HCT116 (cell line): ENCODE results near the gene GRIK1. TPM values are rescaled to one million over a fixed set of nuclear protein-coding genes. Genes with fewer than 3 reads are reported as not detected.

Experiments
- ATAC-seq: fragments of 200-7000 bp; cut with Tn5 transposase; 2 replicates; pipeline ENCODE4 v1.9.1; 2020; ENCODE audit warnings: mild to moderate bottlenecking, moderate library complexity
- BruUV-seq: library from RNA; stranded (reverse); fragments of 400-500 nt; replicated peaks from 2 replicates; lab custom pipeline; 2021; lab: Mats Ljungman, UMichigan
- CTCF ChIA-PET: fragments of 300-600 bp; sonication (Branson Sonifier 250); formaldehyde crosslinking; loops from one replicate; lab custom pipeline; 2021; ENCODE audit warnings: antibody characterized with exemption; lab: Charles Lee
- POLR2A ChIA-PET: fragments of 300-600, 350-600 bp; sonication (Branson Sonifier 250); formaldehyde crosslinking; loops from one replicate; lab custom pipeline; 2021; ENCODE audit warnings: antibody characterized with exemption; lab: Charles Lee
- RAD21 ChIA-PET, 2 experiments: fragments of 300-600 bp; sonication (Branson Sonifier 250); formaldehyde crosslinking; loops; one replicate each; lab custom pipeline; 2023; ENCODE audit warnings: low total read pairs in 2 of 2; ENCODE audit not compliant: uncharacterized antibody in 2 of 2, unreplicated experiment in 2 of 2, low non-redundant PET in 1 of 2; lab: Charles Lee
- DNase-seq: peaks from one replicate; pipeline ENCODE4 v3.0.0-alpha.2; 2010; ENCODE audit warnings: low read depth, low spot score
- H2AFZ ChIP-seq: fragments of 200-600 bp; shearing (Covaris generic), sonication (generic); 2 replicates; pipeline ENCODE4 v1.6.1; 2017; ENCODE audit warnings: low read depth, mixed run types, mixed read lengths, antibody characterized with exemption, low read length; ENCODE audit not compliant: poor library complexity, severe bottlenecking
- H3K27ac ChIP-seq: 2 replicates; pipeline ENCODE4 v1.5.1; 2012; ENCODE audit warnings: low read depth, low read length
- H3K27me3 ChIP-seq: fragments of 200-600 bp; sonication (generic); 2 replicates; pipeline ENCODE4 v1.6.1; 2016; ENCODE audit warnings: mixed run types, low read length, mixed read lengths; ENCODE audit not compliant: insufficient read depth
- H3K36me3 ChIP-seq, 2 experiments: fragments of 200-500 bp in 1 of 2; fragments of 200-600 bp in 1 of 2; sonication (Bioruptor generic) in 1 of 2; sonication (generic) in 1 of 2; 2 replicates each; pipeline versions ENCODE4 v1.5.1 to v1.6.1; 2014 to 2016; ENCODE audit warnings: low read length in 2 of 2, inconsistent platforms in 1 of 2, mixed read lengths in 1 of 2, mixed run types in 1 of 2; ENCODE audit not compliant: insufficient read depth in 2 of 2, control insufficient read depth in 1 of 2
- H3K4me1 ChIP-seq, 2 experiments: fragments of 200-600 bp in 1 of 2; sonication (generic) in 1 of 2; 2 replicates each; pipeline versions ENCODE4 v1.5.1 to v1.6.1; 2012 to 2017; ENCODE audit warnings: low read length in 2 of 2, inconsistent platforms in 1 of 2, mild to moderate bottlenecking in 1 of 2, mixed read lengths in 1 of 2, mixed run types in 1 of 2, moderate library complexity in 1 of 2; ENCODE audit not compliant: insufficient read depth in 2 of 2, control insufficient read depth in 1 of 2
- H3K4me2 ChIP-seq: fragments of 200-600 bp; sonication (generic); 2 replicates; pipeline ENCODE4 v1.6.1; 2017; ENCODE audit warnings: mixed run types, low read length, mixed read lengths
- H3K4me3 ChIP-seq, 2 experiments: fragments of 200-600 bp in 1 of 2; sonication (generic) in 1 of 2; replicated peaks in 1 of 2; 2 replicates each; pipeline ENCODE4 v1.5.1; 2011 to 2016; ENCODE audit warnings: low read length in 2 of 2, control low read depth in 1 of 2, low read depth in 1 of 2, mild to moderate bottlenecking in 1 of 2, mixed read lengths in 1 of 2, mixed run types in 1 of 2
- H3K79me2 ChIP-seq: fragments of 200-600 bp; sonication (generic); 2 replicates; pipeline ENCODE4 v1.6.1; 2017; ENCODE audit warnings: mild to moderate bottlenecking, mixed run types, low read length, moderate library complexity, mixed read lengths; ENCODE audit not compliant: insufficient read depth
- H3K9ac ChIP-seq: fragments of 200-600 bp; sonication (generic); 2 replicates; pipeline ENCODE4 v1.6.1; 2016; ENCODE audit warnings: low read length, mixed read lengths
- H3K9me2 ChIP-seq: fragments of 200-600 bp; sonication (generic), shearing (Covaris generic); 2 replicates; pipeline ENCODE4 v1.6.1; 2017; ENCODE audit warnings: mixed run types, mild to moderate bottlenecking, moderate library complexity; ENCODE audit not compliant: insufficient read depth
- H3K9me3 ChIP-seq, 2 experiments: fragments of 200-500 bp in 1 of 2; fragments of 200-600 bp in 1 of 2; sonication (Bioruptor generic) in 1 of 2; sonication (generic) in 1 of 2; 2 replicates each; pipeline ENCODE4 v1.6.1; 2014 to 2017; ENCODE audit warnings: low read length in 2 of 2, mixed read lengths in 2 of 2, inconsistent platforms in 1 of 2, low read depth in 1 of 2, mild to moderate bottlenecking in 1 of 2, mixed run types in 1 of 2, moderate library complexity in 1 of 2; ENCODE audit not compliant: control insufficient read depth in 1 of 2, insufficient read depth in 1 of 2
- H4K20me1 ChIP-seq: fragments of 200-600 bp; sonication (generic), shearing (Covaris generic); 2 replicates; pipeline ENCODE4 v1.6.1; 2017; ENCODE audit warnings: mixed run types, mild to moderate bottlenecking, moderate library complexity; ENCODE audit not compliant: insufficient read depth
- CBX3 ChIP-seq: IDR thresholded peaks from 2 replicates; pipeline ENCODE4 v1.6.1; 2012; ENCODE audit warnings: low read depth
- CEBPB ChIP-seq: IDR thresholded peaks from 2 replicates; pipeline ENCODE4 v1.6.1; 2012; ENCODE audit warnings: low read depth
- CTCF ChIP-seq, 3 experiments: fragments of 200-600 bp in 1 of 3; sonication (generic) in 1 of 3; IDR thresholded peaks in 2 of 3; conservative IDR thresholded peaks in 1 of 3; 2 replicates each; pipeline ENCODE4 v1.5.1; 2012 to 2017; ENCODE audit warnings: low read depth in 2 of 3, low read length in 2 of 3, antibody characterized with exemption in 1 of 3, borderline replicate concordance in 1 of 3, control low read depth in 1 of 3, mild to moderate bottlenecking in 1 of 3, mixed read lengths in 1 of 3, mixed run types in 1 of 3, moderate library complexity in 1 of 3; ENCODE audit not compliant: insufficient read depth in 1 of 3
- EGR1 ChIP-seq: IDR thresholded peaks from 2 replicates; pipeline ENCODE4 v1.6.1; 2012; ENCODE audit warnings: low read depth
- EZH2phosphoT487 ChIP-seq: fragments of 200-600 bp; IDR thresholded peaks from 2 replicates; pipeline ENCODE4 v1.6.1; 2018; ENCODE audit warnings: antibody characterized with exemption, borderline replicate concordance
- FOSL1 ChIP-seq: IDR thresholded peaks from 2 replicates; pipeline ENCODE4 v1.6.1; 2012; ENCODE audit warnings: low read depth
- MAX ChIP-seq: IDR thresholded peaks from 2 replicates; pipeline ENCODE4 v1.6.1; 2012
- POLR2AphosphoS5 ChIP-seq: IDR thresholded peaks from 2 replicates; pipeline ENCODE4 v1.6.1; 2011; ENCODE audit warnings: mild to moderate bottlenecking, low read depth, low read length, moderate library complexity
- RAD21 ChIP-seq: IDR thresholded peaks from 2 replicates; pipeline ENCODE4 v1.6.1; 2012; ENCODE audit warnings: low read depth, mild to moderate bottlenecking
- SIN3A ChIP-seq: IDR thresholded peaks from 2 replicates; pipeline ENCODE4 v1.6.1; 2012; ENCODE audit warnings: low read depth
- SRF ChIP-seq: IDR thresholded peaks from 2 replicates; pipeline ENCODE4 v1.6.1; 2012; ENCODE audit warnings: low read depth
- TCF7L2 ChIP-seq: IDR thresholded peaks from 2 replicates; pipeline ENCODE4 v1.7.0; 2011; ENCODE audit warnings: borderline replicate concordance, inconsistent platforms; ENCODE audit not compliant: insufficient read depth, insufficient read length; ENCODE audit errors: extremely low read depth
- YY1 ChIP-seq: IDR thresholded peaks from 2 replicates; pipeline ENCODE4 v1.6.1; 2011; ENCODE audit warnings: low read length, low read depth, moderate library complexity, mild to moderate bottlenecking; ENCODE audit not compliant: insufficient replicate concordance; ENCODE audit errors: extremely low read depth
- ZBTB33 ChIP-seq: IDR thresholded peaks from 2 replicates; pipeline ENCODE4 v1.6.1; 2011; ENCODE audit warnings: mild to moderate bottlenecking, low read length, moderate library complexity; ENCODE audit not compliant: insufficient replicate concordance; ENCODE audit errors: extremely low read depth
- ZFX ChIP-seq: fragments of 450-650 bp; IDR thresholded peaks from 2 replicates; pipeline ENCODE4 v1.6.1; 2017
- ZNF274 ChIP-seq: fragments of 200-500 bp; sonication (Bioruptor generic); IDR thresholded peaks from 2 replicates; pipeline ENCODE4 v1.6.1; 2014; ENCODE audit warnings: mild to moderate bottlenecking, low read depth, low read length, inconsistent platforms
- intact Hi-C: fragments of 100-400 bp; cut with micrococcal nuclease; formaldehyde crosslinking; loops from 2 replicates; pipeline ENCODE4 v1.10.0; 2022
- total RNA-seq: library from RNA; stranded (reverse); gene quantifications from one replicate; pipeline ENCODE4 v1.2.1, GENCODE V29; 2021; ENCODE audit not compliant: unreplicated experiment

GRIK1 gene
- total RNA-seq, 1 experiment from 2014 or later: not detected

GRCh38 chr21:29719521-29719920 is 220.3 kb downstream of the GRIK1 start:
- H3K9me3 ChIP-seq: peaks cover 10 to 12% of the 10 kb centered on the region in 2 experiments; a peak in 2 of 4 replicates
- POLR2A ChIA-PET: no interaction called here
- H3K27me3 ChIP-seq: no peaks in the 10 kb centered on the region
- no peak for DNase-seq
- H3K4me3 ChIP-seq: no peak overlapping the region
- intact Hi-C loops: no loop called here
- no peak overlapping the region for H3K4me2 ChIP-seq
- no peaks in the 10 kb centered on the region for H3K4me1 ChIP-seq
- TF ChIP-seq SRF (no peak), RAD21 (no peak), CTCF (IDR thresholded peaks at IDR 0.05 in 2 of 3, conservative IDR thresholded peaks at IDR 0.05 in 1 of 3; ENCODE audit: borderline replicate concordance in 1 of 3, insufficient read depth in 1 of 3, low read depth in 2 of 3, low read length in 2 of 3) (no peak), EZH2phosphoT487 (no peak), TCF7L2 (no peak), EGR1 (no peak), ZFX (no peak), MAX (no peak), ZBTB33 (no peak), YY1 (no peak), SIN3A (no peak), CBX3 (no peak), ZNF274 (no peak), FOSL1 (no peak), CEBPB (no peak), POLR2AphosphoS5 (no peak)
- H3K27ac ChIP-seq: no peak overlapping the region
- RAD21 ChIA-PET: no interaction called here
- H3K36me3 ChIP-seq: no peaks in the 10 kb centered on the region
- H3K79me2 ChIP-seq: no peaks in the 10 kb centered on the region
- no peak overlapping the region for H3K9ac ChIP-seq
- H3K9me2 ChIP-seq: no peaks in the 10 kb centered on the region
- no peaks in the 10 kb centered on the region for H4K20me1 ChIP-seq
- no peak for ATAC-seq
- no peak overlapping the region for H2AFZ ChIP-seq
- no TSS peak for BruUV-seq
- CTCF ChIA-PET: no interaction called here
